Liver (tissue), 9 donors: Measurements from ENCODE around the gene ZNF254. TPM values are rescaled to one million over a fixed set of nuclear protein-coding genes. Genes with fewer than 3 reads are reported as not detected.

Experiments used
- DNase-seq: peaks from one replicate; pipeline ENCODE4 v3.0.0-alpha.2; 2017; ENCODE audit warnings: low spot score
- H3K27ac ChIP-seq, 2 donors: one replicate each; pipeline ENCODE4 v1.7.0; 2013; ENCODE audit warnings: inconsistent platforms in 2 of 2, low read length in 2 of 2, control low read depth in 1 of 2, low read depth in 1 of 2, mild to moderate bottlenecking in 1 of 2
- H3K27me3 ChIP-seq, 4 donors: one replicate each; pipeline versions ENCODE4 v1.6.1 to v1.7.0; 2013; ENCODE audit warnings: low read length in 3 of 4, inconsistent platforms in 1 of 4, mild to moderate bottlenecking in 1 of 4, moderate library complexity in 1 of 4; ENCODE audit not compliant: control insufficient read depth in 4 of 4, insufficient read depth in 4 of 4
- H3K36me3 ChIP-seq, 4 donors: one replicate each; pipeline versions ENCODE4 v1.6.1 to v1.7.0; 2013; ENCODE audit warnings: low read length in 3 of 4, mild to moderate bottlenecking in 3 of 4, low read depth in 1 of 4, moderate library complexity in 1 of 4; ENCODE audit not compliant: control insufficient read depth in 4 of 4, insufficient read depth in 3 of 4
- H3K4me1 ChIP-seq, 4 donors: one replicate each; pipeline versions ENCODE4 v1.6.1 to v1.7.0; 2013; ENCODE audit warnings: low read length in 3 of 4, mild to moderate bottlenecking in 3 of 4, moderate library complexity in 1 of 4; ENCODE audit not compliant: control insufficient read depth in 4 of 4, insufficient read depth in 4 of 4
- H3K4me3 ChIP-seq, 3 donors: one replicate each; pipeline versions ENCODE4 v1.6.1 to v1.7.0; 2013; ENCODE audit warnings: low read length in 3 of 3, control low read depth in 1 of 3, low read depth in 1 of 3, mild to moderate bottlenecking in 1 of 3
- H3K9ac ChIP-seq, 2 donors: one replicate each; pipeline ENCODE4 v1.7.0; 2013; ENCODE audit warnings: low read length in 2 of 2, mild to moderate bottlenecking in 2 of 2, moderate library complexity in 2 of 2, control low read depth in 1 of 2, low read depth in 1 of 2
- H3K9me3 ChIP-seq, 4 donors: one replicate each; pipeline versions ENCODE4 v1.6.1 to v1.7.0; 2013; ENCODE audit warnings: low read length in 3 of 4; ENCODE audit not compliant: control insufficient read depth in 4 of 4
- ATF3 ChIP-seq: IDR thresholded peaks from 2 replicates; pipeline ENCODE4 v1.6.1; 2016; ENCODE audit warnings: antibody characterized with exemption
- CTCF ChIP-seq: fragments of 150-350 bp; IDR thresholded peaks from 2 replicates; pipeline ENCODE4 v1.5.1; 2017; ENCODE audit warnings: improper control_type of control experiment, low read depth, low read length; ENCODE audit not compliant: missing input control
- FOXA1 ChIP-seq: IDR thresholded peaks from 2 replicates; pipeline ENCODE4 v1.6.1; 2016; ENCODE audit warnings: antibody characterized with exemption
- GABPA ChIP-seq, 2 donors: IDR thresholded peaks in 1 of 2; conservative IDR thresholded peaks in 1 of 2; 2 replicates each; pipeline ENCODE4 v1.6.1; 2016; ENCODE audit warnings: antibody characterized with exemption in 2 of 2, mild to moderate bottlenecking in 1 of 2, moderate library complexity in 1 of 2
- HNF4A ChIP-seq, 2 donors: conservative IDR thresholded peaks; 2 replicates each; pipeline ENCODE4 v1.6.1; 2016; ENCODE audit warnings: antibody characterized with exemption in 2 of 2, mild to moderate bottlenecking in 2 of 2
- HNF4G ChIP-seq: IDR thresholded peaks from 2 replicates; pipeline ENCODE4 v1.6.1; 2016; ENCODE audit warnings: antibody characterized with exemption
- JUND ChIP-seq, 2 donors: IDR thresholded peaks; 2 replicates each; pipeline ENCODE4 v1.6.1; 2016; ENCODE audit warnings: antibody characterized with exemption in 2 of 2
- MAX ChIP-seq: IDR thresholded peaks from 2 replicates; pipeline ENCODE4 v1.6.1; 2016; ENCODE audit warnings: antibody characterized with exemption
- NR2F2 ChIP-seq: IDR thresholded peaks from 2 replicates; pipeline ENCODE4 v1.6.1; 2016; ENCODE audit warnings: antibody characterized with exemption
- RAD21 ChIP-seq, 2 donors: IDR thresholded peaks; 2 replicates each; pipeline ENCODE4 v1.6.1; 2016; ENCODE audit warnings: antibody characterized with exemption in 2 of 2, mild to moderate bottlenecking in 2 of 2
- SP1 ChIP-seq: IDR thresholded peaks from 2 replicates; pipeline ENCODE4 v1.6.1; 2018; ENCODE audit warnings: antibody characterized with exemption, mild to moderate bottlenecking
- YY1 ChIP-seq: IDR thresholded peaks from 2 replicates; pipeline ENCODE4 v1.6.1; 2016; ENCODE audit warnings: antibody characterized with exemption, mild to moderate bottlenecking
- WGBS: extraction: QIAGEN DNeasy Blood & Tissue Kit; methylation state at CpG from one replicate; pipeline ENCODE4 v1.1.7; 2013; 5-methylcytosine and 5-hydroxymethylcytosine counted together
- polyA plus RNA-seq, 2 donors: library from polyadenylated mRNA; stranded (reverse) in 1 of 2; unstranded in 1 of 2; fragments of 200-250 nt in 1 of 2; fragments of >200 nt in 1 of 2; fragmentation: Nextera tagmentation in 1 of 2; extraction: Ambion mirVana in 1 of 2; gene quantifications; one replicate each; pipeline versions ENCODE4 v1.2.1 to v1.2.3, GENCODE V29; 2013 to 2015
- total RNA-seq, 2 donors: library from RNA; depleted of rRNA; stranded (reverse); fragments of >200 nt; gene quantifications; one replicate each; pipeline ENCODE4 v1.2.3, GENCODE V29; 2014
- TF ChIP-seq, protein P1 (sequence below): IDR thresholded peaks from 2 replicates; pipeline ENCODE4 v1.6.1; 2016; ENCODE audit warnings: antibody characterized with exemption
- TF ChIP-seq, protein P2 (sequence below): IDR thresholded peaks from 2 replicates; pipeline ENCODE4 v1.6.1; 2016; ENCODE audit warnings: antibody characterized with exemption, mild to moderate bottlenecking
- donor health status: healthy.
- donor health status: healthy.
- donor health status: healthy.
- donor health status: healthy.
- donor health status: healthy.

The ZNF254 gene
- total and polyA plus RNA-seq, 4 donors = 2.4 to 9.0 (median 5.9) TPM

GRCh38 chr19:24059563-24060295, 27.3 kb upstream of the ZNF254 start:
- Histone ChIP-seq H3K36me3 (peaks cover 1 to 41% (median 18%) of the 10 kb centered on the region in 4 donors), H3K9me3 (no peaks in the 10 kb centered on the region), H3K27ac (no peak overlapping the region), H3K9ac (no peak overlapping the region), H3K4me1 (no peaks in the 10 kb centered on the region), H3K27me3 (no peaks in the 10 kb centered on the region), H3K4me3 (no peak overlapping the region)
- TF ChIP-seq HNF4G = no peak
- TF ChIP-seq, protein P1, sequence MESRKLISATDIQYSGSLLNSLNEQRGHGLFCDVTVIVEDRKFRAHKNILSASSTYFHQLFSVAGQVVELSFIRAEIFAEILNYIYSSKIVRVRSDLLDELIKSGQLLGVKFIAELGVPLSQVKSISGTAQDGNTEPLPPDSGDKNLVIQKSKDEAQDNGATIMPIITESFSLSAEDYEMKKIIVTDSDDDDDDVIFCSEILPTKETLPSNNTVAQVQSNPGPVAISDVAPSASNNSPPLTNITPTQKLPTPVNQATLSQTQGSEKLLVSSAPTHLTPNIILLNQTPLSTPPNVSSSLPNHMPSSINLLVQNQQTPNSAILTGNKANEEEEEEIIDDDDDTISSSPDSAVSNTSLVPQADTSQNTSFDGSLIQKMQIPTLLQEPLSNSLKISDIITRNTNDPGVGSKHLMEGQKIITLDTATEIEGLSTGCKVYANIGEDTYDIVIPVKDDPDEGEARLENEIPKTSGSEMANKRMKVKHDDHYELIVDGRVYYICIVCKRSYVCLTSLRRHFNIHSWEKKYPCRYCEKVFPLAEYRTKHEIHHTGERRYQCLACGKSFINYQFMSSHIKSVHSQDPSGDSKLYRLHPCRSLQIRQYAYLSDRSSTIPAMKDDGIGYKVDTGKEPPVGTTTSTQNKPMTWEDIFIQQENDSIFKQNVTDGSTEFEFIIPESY = no peak
- TF ChIP-seq FOXA1 = no peak
- TF ChIP-seq RAD21 (IDR thresholded peaks at IDR 0.05) = no peak
- WGBS = 78% methylated on average over 2 of the region's 2 CpGs
- DNase-seq = no peak

DNA sequence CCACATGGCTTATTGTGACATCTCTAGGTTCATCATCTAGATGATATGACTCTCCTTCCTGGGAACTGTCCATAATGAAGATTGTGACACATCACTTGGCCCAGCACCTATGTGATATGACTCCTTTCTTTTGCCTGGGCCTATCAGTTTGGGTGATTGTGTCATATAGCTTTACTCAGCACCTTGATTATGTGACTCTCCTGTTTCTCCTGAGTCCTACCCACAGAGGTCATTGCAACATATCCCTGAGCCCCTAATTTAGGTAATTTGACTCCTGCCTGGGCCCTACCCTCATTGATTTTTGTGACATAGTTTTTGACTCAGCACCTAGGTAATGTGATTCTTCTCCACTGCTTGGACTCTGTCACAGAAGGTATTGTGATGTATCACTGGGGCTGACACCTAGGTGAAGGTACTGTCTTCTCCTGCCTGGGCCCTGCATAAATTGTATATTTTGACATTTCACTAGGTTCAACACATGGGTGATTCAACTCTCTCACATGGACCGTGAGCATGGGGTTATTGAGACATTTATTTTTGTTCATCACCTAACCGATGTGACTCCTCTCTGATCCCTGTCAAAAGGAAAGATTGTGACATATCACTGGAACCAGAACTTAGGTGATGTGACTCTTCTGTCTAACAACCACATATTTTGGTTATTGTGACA, 26.2 kb upstream of the ZNF254 start:
- Histone ChIP-seq H3K36me3 (peaks cover 1 to 42% (median 20%) of the 10 kb centered on the region in 4 donors), H3K9ac (no peak overlapping the region), H3K4me1 (no peaks in the 10 kb centered on the region), H3K9me3 (no peaks in the 10 kb centered on the region), H3K27me3 (no peaks in the 10 kb centered on the region), H3K27ac (no peak overlapping the region), H3K4me3 (no peak overlapping the region)
- no peak for TF ChIP-seq NR2F2
- TF ChIP-seq, protein P2, sequence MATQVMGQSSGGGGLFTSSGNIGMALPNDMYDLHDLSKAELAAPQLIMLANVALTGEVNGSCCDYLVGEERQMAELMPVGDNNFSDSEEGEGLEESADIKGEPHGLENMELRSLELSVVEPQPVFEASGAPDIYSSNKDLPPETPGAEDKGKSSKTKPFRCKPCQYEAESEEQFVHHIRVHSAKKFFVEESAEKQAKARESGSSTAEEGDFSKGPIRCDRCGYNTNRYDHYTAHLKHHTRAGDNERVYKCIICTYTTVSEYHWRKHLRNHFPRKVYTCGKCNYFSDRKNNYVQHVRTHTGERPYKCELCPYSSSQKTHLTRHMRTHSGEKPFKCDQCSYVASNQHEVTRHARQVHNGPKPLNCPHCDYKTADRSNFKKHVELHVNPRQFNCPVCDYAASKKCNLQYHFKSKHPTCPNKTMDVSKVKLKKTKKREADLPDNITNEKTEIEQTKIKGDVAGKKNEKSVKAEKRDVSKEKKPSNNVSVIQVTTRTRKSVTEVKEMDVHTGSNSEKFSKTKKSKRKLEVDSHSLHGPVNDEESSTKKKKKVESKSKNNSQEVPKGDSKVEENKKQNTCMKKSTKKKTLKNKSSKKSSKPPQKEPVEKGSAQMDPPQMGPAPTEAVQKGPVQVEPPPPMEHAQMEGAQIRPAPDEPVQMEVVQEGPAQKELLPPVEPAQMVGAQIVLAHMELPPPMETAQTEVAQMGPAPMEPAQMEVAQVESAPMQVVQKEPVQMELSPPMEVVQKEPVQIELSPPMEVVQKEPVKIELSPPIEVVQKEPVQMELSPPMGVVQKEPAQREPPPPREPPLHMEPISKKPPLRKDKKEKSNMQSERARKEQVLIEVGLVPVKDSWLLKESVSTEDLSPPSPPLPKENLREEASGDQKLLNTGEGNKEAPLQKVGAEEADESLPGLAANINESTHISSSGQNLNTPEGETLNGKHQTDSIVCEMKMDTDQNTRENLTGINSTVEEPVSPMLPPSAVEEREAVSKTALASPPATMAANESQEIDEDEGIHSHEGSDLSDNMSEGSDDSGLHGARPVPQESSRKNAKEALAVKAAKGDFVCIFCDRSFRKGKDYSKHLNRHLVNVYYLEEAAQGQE = no peak
- no peak for TF ChIP-seq GABPA (IDR thresholded peaks at IDR 0.05 in 1 of 2, conservative IDR thresholded peaks at IDR 0.05 in 1 of 2)
- TF ChIP-seq, protein P1 = no peak
- TF ChIP-seq ATF3 = no peak
- TF ChIP-seq CTCF = no peak
- no peak for TF ChIP-seq FOXA1
- TF ChIP-seq JUND (IDR thresholded peaks at IDR 0.05) = no peak
- no peak for TF ChIP-seq HNF4A (conservative IDR thresholded peaks at IDR 0.05)
- TF ChIP-seq RAD21 (IDR thresholded peaks at IDR 0.05) = no peak
- TF ChIP-seq YY1 = no peak
- TF ChIP-seq SP1 = no peak
- no peak for TF ChIP-seq HNF4G
- TF ChIP-seq MAX = no peak
- WGBS = 92% methylated on average over 2 of the region's 2 CpGs
- no peak for DNase-seq
